Astrocyte of the spinal cord (primary cell): ENCODE measurements around the gene CYP2U1.

ENCODE experiments used
- DNase-seq: peaks from one replicate; pipeline ENCODE4 v3.0.0; 2011; ENCODE audit warnings: low read depth, low spot score
- H3K4me3 ChIP-seq: 2 replicates; pipeline ENCODE4 v1.5.1; 2011; ENCODE audit warnings: low read depth, mild to moderate bottlenecking, low read length, moderate library complexity
- in situ Hi-C: cut with HindIII; loops from 2 replicates; pipeline ENCODE4 v1.10.0; 2017; ENCODE audit warnings: low sequenced_read_pairs
- TF ChIP-seq, protein P1 (sequence below): IDR thresholded peaks from 2 replicates; pipeline ENCODE4 v1.5.1; 2012; ENCODE audit warnings: low read depth, mild to moderate bottlenecking, low read length, inconsistent platforms

Gene CYP2U1

DNA sequence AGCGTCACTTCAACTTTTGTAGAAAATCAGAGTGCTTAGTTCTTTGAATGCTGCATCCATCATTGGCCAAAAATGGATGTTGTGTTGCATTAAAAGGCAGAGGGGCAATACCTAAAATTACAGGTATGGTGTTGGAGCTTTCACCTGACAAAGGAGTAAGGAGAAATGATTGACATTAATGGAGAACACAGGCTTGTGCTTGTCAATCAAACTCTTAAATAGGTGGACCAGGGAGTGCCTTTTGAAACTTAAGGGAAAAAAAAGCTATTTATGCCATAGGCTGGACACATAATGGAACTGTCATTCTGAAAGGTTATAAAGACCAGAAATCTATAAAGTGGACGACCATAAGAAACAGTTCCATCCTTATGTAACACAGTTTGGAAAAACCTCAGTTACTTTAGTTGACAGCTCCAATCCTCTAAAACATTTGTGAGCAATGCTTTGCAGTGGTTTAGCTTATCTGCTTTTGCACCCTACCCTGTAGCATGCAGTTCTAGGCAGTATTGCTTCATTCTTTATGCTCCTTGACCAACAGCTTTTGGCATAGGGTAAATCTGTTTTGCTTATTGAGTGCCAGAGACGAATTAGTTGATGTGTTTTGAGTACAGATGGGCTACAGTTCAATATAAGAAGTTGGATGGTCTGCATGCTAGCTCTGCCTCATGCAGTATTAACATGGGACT lies 60.7 kb downstream of the CYP2U1 start:
- in situ Hi-C loops = no loop called here
- no peak overlapping the region for H3K4me3 ChIP-seq
- no peak for DNase-seq
- TF ChIP-seq, protein P1, sequence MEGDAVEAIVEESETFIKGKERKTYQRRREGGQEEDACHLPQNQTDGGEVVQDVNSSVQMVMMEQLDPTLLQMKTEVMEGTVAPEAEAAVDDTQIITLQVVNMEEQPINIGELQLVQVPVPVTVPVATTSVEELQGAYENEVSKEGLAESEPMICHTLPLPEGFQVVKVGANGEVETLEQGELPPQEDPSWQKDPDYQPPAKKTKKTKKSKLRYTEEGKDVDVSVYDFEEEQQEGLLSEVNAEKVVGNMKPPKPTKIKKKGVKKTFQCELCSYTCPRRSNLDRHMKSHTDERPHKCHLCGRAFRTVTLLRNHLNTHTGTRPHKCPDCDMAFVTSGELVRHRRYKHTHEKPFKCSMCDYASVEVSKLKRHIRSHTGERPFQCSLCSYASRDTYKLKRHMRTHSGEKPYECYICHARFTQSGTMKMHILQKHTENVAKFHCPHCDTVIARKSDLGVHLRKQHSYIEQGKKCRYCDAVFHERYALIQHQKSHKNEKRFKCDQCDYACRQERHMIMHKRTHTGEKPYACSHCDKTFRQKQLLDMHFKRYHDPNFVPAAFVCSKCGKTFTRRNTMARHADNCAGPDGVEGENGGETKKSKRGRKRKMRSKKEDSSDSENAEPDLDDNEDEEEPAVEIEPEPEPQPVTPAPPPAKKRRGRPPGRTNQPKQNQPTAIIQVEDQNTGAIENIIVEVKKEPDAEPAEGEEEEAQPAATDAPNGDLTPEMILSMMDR = no peak

DNA sequence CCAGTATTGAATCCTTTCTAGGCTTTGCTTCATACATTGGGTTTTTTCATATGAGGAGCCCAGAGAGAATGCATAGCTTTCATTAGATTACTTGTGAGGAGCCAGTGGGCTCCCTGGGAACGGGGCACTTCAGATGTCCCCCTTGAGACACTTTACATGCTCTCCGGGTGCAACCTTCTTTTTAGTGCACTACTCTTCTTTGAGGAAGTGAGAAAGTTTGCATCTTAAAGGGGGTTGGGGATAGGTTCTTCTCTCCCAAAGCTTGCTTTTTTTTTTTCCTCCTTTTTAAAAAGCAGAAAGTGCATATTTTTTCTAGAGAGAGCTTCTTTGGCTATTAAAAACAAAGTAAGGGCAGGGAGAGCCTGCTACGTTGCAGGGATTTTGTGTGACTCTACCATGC lies 62.6 kb downstream of the CYP2U1 start:
- H3K4me3 ChIP-seq = no peak overlapping the region
- TF ChIP-seq, protein P1 = no peak
- in situ Hi-C loops = no loop called here
- no peak for DNase-seq

DNA sequence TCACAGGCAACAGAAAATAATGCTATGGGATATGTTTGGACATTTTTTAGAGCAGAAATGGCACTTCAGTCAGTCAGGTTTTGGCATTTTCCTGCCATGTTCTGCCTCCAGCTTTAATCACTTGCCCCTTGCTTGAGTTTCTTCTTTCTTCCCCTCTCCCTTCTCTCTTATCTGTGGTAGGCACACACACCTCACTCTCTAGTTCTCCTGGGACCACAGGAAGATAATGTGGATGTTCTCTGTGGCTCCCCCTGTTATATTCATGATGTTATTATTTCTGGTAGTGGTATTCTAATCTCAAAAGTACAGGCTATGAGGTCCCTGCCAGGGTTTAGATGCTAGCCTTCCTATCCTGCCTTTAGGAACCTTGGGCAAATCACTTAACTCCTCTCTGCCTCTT lies 63.5 kb downstream of the CYP2U1 start:
- H3K4me3 ChIP-seq = no peak overlapping the region
- no peak for DNase-seq
- TF ChIP-seq, protein P1 = no peak
- in situ Hi-C loops = no loop called here

DNA sequence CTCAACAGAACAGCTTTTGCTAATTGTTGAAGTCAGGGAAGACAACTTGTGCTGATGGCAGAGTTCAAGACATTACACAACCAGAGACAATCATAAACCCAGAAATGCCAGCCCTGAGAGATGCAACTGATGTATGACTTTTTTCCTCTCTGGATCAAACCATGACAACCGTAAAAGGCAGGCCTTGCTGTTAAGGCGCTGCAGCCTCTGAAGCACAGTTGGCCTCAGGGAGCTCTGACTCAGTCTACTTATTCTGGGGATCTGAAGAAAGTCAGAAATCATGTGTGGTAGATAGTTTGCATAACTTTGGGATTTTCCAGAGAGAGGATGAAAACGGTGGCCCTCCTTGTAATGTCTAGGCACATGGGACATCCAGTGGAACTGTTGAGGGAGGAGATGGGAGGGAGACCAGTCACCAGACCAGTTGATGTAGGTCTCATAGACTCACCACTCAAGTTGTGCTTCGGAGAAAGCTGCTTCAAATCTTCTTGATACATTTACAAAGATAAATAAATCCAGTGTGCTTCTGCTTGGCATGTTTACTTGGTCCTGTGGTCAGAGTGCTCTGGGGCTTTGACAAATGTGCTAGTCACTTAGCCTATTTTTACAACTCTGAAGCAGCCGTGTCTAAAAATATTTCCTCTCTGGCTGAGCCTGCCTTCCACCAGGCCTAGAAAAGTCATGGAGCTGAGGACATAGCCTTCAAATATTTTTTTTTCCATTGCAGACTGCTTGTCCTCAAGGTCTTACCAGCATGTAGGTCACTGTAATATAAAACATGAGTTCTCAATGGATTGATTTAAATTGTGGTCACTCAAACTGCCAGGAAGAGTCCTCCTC lies 65.8 kb downstream of the CYP2U1 start:
- TF ChIP-seq, protein P1 = no peak
- in situ Hi-C loops = no loop called here
- no peak overlapping the region for H3K4me3 ChIP-seq
- DNase-seq = peak; percentile 60

DNA sequence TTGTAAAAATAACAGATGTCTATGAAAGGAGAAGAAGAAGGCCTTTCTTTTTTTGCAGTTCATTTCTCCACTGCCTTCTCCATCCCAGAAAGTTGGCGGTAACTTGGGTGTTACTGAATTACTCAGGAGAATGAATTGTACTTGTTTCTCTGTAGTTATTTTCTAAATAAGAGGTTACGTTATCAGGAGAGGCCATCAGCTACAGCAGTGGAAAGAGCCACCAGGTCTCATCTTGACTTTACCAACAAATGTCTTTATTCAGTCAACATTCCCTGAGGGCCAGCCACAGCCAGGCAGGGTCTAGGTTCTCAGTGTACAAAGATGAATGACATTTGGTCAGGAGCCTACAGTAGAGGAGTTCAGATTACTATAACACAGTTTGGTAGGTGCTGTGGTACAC lies 66.4 kb downstream of the CYP2U1 start:
- no peak overlapping the region for H3K4me3 ChIP-seq
- in situ Hi-C loops = no loop called here
- TF ChIP-seq, protein P1 = no peak
- DNase-seq = no peak

DNA sequence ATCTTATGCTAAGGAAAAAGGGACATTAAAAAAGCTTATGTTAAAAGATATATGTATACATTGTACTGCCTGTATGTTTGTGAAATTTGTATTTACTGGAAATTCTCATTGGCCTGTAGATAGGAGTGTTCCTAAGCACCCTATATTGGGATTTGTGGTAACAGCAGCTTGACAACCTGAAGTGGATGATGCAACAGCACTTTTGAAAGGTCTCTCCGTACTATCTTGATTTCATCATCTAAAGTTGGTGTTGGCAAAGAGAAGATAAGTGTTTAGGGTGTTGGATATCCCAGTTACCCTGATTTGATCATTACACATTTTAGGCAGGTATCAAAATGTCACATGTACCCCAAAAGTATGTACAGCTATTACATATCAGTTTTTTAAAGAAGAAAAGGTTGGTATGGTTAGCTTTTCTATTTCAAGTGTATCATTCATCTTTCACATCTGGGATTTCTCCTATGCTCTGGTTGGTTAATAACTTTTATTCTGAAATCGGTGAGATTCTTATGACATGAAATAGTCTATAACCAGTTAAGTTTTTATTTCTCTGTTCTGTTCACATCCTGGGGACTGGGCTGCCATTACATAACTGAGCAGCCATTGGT lies 68.7 kb downstream of the CYP2U1 start:
- in situ Hi-C loops = no loop called here
- no peak for DNase-seq
- TF ChIP-seq, protein P1 = no peak
- no peak overlapping the region for H3K4me3 ChIP-seq
